A673 (cell line): ENCODE results near the gene OLIG2. TPM values are rescaled to one million over a fixed set of nuclear protein-coding genes. Genes with fewer than 3 reads are reported as not detected.

ENCODE experiments used
- BruUV-seq: library from RNA; stranded (reverse); fragments of 400-500 nt; replicated peaks from 2 replicates; lab custom pipeline; 2021; lab: Mats Ljungman, UMichigan
- CTCF ChIA-PET: fragments of 300-600 bp; sonication (Branson Sonifier 250); formaldehyde crosslinking; loops from one replicate; lab custom pipeline; 2022; ENCODE audit warnings: antibody characterized with exemption; lab: Charles Lee
- POLR2A ChIA-PET: fragments of 300-600 bp; sonication (Branson Sonifier 250); formaldehyde crosslinking; loops from one replicate; lab custom pipeline; 2022; ENCODE audit warnings: antibody characterized with exemption; ENCODE audit not compliant: low non-redundant PET; lab: Charles Lee
- DNase-seq: peaks from one replicate; pipeline ENCODE4 v3.0.0-alpha.2; 2015; ENCODE audit warnings: low spot score
- H3K27ac ChIP-seq: fragments of 200-600 bp; sonication (generic); 2 replicates; pipeline ENCODE4 v1.5.1; 2016; ENCODE audit warnings: mixed run types, low read depth, mild to moderate bottlenecking, mixed read lengths, antibody characterized with exemption, low read length; ENCODE audit not compliant: poor library complexity, severe bottlenecking
- H3K27me3 ChIP-seq: fragments of 200-600 bp; sonication (generic); replicated peaks from 2 replicates; pipeline ENCODE4 v1.6.1; 2017; ENCODE audit warnings: mixed run types, low read depth, mild to moderate bottlenecking, mixed read lengths, antibody characterized with exemption, low read length; ENCODE audit not compliant: insufficient read depth, poor library complexity
- H3K36me3 ChIP-seq: fragments of 200-600 bp; sonication (generic); 2 replicates; pipeline ENCODE4 v1.6.1; 2016; ENCODE audit warnings: mixed run types, mild to moderate bottlenecking, mixed read lengths, antibody characterized with exemption, low read length; ENCODE audit not compliant: insufficient read depth, poor library complexity, severe bottlenecking
- H3K4me1 ChIP-seq: fragments of 200-600 bp; sonication (generic); 2 replicates; pipeline ENCODE4 v1.6.1; 2017; ENCODE audit warnings: mixed run types, mild to moderate bottlenecking, mixed read lengths, antibody characterized with exemption, low read length; ENCODE audit not compliant: insufficient read depth, poor library complexity, severe bottlenecking
- H3K4me3 ChIP-seq: fragments of 200-600 bp; sonication (generic); 2 replicates; pipeline ENCODE4 v1.5.1; 2016; ENCODE audit warnings: low read depth, mixed run types, mild to moderate bottlenecking, mixed read lengths, low read length; ENCODE audit not compliant: poor library complexity, severe bottlenecking
- H3K9me3 ChIP-seq: fragments of 200-600 bp; sonication (generic); 2 replicates; pipeline ENCODE4 v1.6.1; 2016; ENCODE audit warnings: mixed run types, low read depth, mild to moderate bottlenecking, mixed read lengths, antibody characterized with exemption, low read length; ENCODE audit not compliant: poor library complexity, severe bottlenecking
- CTCF ChIP-seq: fragments of 300-800, 200-600 bp; sonication (generic); conservative IDR thresholded peaks from 2 replicates; pipeline ENCODE4 v1.5.1; 2017; ENCODE audit warnings: low read depth, mild to moderate bottlenecking, antibody characterized with exemption, low read length, moderate library complexity, mixed read lengths
- EZH2 ChIP-seq: fragments of 200-600 bp; sonication (generic); IDR thresholded peaks from 2 replicates; pipeline ENCODE4 v1.6.1; 2017; ENCODE audit warnings: borderline replicate concordance, low read depth, mild to moderate bottlenecking, mixed read lengths, antibody characterized with exemption, low read length; ENCODE audit not compliant: poor library complexity, severe bottlenecking
- intact Hi-C: fragments of 100-400 bp; cut with micrococcal nuclease; formaldehyde crosslinking; loops from one replicate; pipeline ENCODE4 v1.10.0; 2022; ENCODE audit not compliant: unreplicated experiment
- total RNA-seq: library from RNA; stranded (reverse); gene quantifications from 2 replicates; pipeline ENCODE4 v1.2.3, GENCODE V29; 2021

OLIG2 gene
- total RNA-seq, 1 experiment from 2014 or later: not detected

- CTCF ChIA-PET: no interaction called here
- Histone ChIP-seq H3K27me3 (peaks cover 72% of the 10 kb centered on the region), H3K4me3 (no peak overlapping the region), H3K27ac (no peak overlapping the region), H3K36me3 (no peaks in the 10 kb centered on the region), H3K9me3 (no peaks in the 10 kb centered on the region), H3K4me1 (no peaks in the 10 kb centered on the region)
- no peak for DNase-seq
- TF ChIP-seq EZH2 (no peak), CTCF (no peak)
- BruUV-seq: no TSS peak
- POLR2A ChIA-PET: no interaction called here
- intact Hi-C loops: no loop called here
Observed at GRCh38 chr21:33053951-33054350, 28.2 kb downstream of the OLIG2 start.

DNA sequence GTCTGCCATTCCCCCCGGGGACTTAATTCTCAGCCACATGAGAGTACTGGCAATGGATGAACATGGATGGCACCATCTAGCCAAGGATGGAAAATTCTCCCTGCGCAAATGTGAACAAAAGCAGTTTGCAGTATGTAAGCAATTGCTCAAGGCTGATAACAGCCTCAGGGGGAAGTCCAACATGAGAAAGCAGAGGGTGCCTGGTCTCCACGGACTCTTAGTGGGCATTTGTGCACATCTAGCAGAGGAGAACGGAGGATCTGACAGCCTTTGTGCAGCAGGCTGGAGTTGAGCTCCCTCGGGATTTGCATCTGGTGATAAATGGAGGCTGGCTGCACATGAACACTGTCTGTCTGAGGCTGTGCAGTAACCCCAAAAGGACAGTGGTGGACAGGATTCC, 30.3 kb downstream of the OLIG2 start:
- Histone ChIP-seq H3K27me3 (peaks cover 73% of the 10 kb centered on the region), H3K36me3 (no peaks in the 10 kb centered on the region), H3K4me1 (no peaks in the 10 kb centered on the region), H3K9me3 (no peaks in the 10 kb centered on the region), H3K4me3 (no peak overlapping the region), H3K27ac (no peak overlapping the region)
- ChIA-PET POLR2A (no interaction called here), CTCF (no interaction called here)
- no peak for DNase-seq
- TF ChIP-seq CTCF (no peak), EZH2 (no peak)
- no TSS peak for BruUV-seq
- intact Hi-C loops: no loop called here

DNA sequence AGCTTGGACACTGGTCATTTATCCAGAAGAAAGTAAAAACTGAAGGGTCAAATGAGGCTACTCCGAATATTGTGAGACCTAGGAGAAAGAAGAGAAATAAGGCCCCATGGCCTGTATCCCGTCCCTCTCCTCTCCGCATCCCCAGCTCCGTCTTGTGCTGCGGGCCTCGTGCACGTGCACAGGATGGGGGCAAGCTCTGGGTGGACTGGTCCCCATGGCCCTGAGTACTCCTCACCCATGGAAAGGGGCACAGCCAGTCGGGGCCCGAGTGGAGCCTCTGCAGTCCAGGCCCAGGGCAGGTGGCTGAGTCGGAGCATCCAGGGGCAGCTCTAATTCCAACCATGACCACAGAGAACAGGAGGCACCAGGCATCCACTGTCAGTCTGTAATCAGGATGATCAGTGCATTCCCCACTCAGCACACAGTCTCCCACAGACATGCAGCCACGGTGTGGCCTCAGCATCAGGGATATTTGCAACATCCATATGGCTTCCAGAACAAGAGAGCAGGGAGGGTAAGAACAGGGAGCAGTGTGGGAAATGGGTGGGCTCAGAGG, 31.7 kb downstream of the OLIG2 start:
- H3K27ac ChIP-seq: no peak overlapping the region
- ChIA-PET POLR2A (no interaction called here), CTCF (no interaction called here)
- DNase-seq: no peak
- H3K4me1 ChIP-seq: no peaks in the 10 kb centered on the region
- TF ChIP-seq CTCF (no peak), EZH2 (no peak)
- intact Hi-C loops: no loop called here
- H3K36me3 ChIP-seq: no peaks in the 10 kb centered on the region
- H3K27me3 ChIP-seq: peaks cover 67% of the 10 kb centered on the region
- BruUV-seq: no TSS peak
- H3K9me3 ChIP-seq: no peaks in the 10 kb centered on the region
- no peak overlapping the region for H3K4me3 ChIP-seq
